Panc1 (cell line): ENCODE measurements around the gene SNX13. TPM values are rescaled to one million over a fixed set of nuclear protein-coding genes. Genes with fewer than 3 reads are reported as not detected.

Source experiments
- ATAC-seq: fragments of 200-7000 bp; cut with Tn5 transposase; 2 replicates; pipeline ENCODE4 v1.9.1; 2020; ENCODE audit warnings: mild to moderate bottlenecking, moderate library complexity
- BruUV-seq: library from RNA; stranded (reverse); fragments of 400-500 nt; replicated peaks from 2 replicates; lab custom pipeline; 2021; lab: Mats Ljungman, UMichigan
- CTCF ChIA-PET: fragments of 300-600 bp; sonication (Branson Sonifier 250); formaldehyde crosslinking; loops from one replicate; lab custom pipeline; 2022; ENCODE audit warnings: antibody characterized with exemption; lab: Charles Lee
- POLR2A ChIA-PET: fragments of 300-600 bp; sonication (Branson Sonifier 250); formaldehyde crosslinking; loops from one replicate; lab custom pipeline; 2022; ENCODE audit warnings: antibody characterized with exemption; lab: Charles Lee
- DNase-seq: peaks from one replicate; pipeline ENCODE4 v3.0.0-alpha.2; 2010; ENCODE audit warnings: low read depth, low spot score
- H3K27ac ChIP-seq: 2 replicates; pipeline ENCODE4 v1.5.1; 2011; ENCODE audit warnings: mild to moderate bottlenecking, low read length, inconsistent platforms
- H3K27me3 ChIP-seq: fragments of 200-500 bp; sonication (Bioruptor generic); 2 replicates; pipeline ENCODE4 v1.6.0; 2014; ENCODE audit warnings: low read length, inconsistent platforms; ENCODE audit not compliant: control insufficient read depth, insufficient read depth
- H3K36me3 ChIP-seq: fragments of 200-500 bp; sonication (Bioruptor generic); 2 replicates; pipeline ENCODE4 v1.5.1; 2014; ENCODE audit warnings: inconsistent platforms, mild to moderate bottlenecking, low read length, moderate library complexity; ENCODE audit not compliant: control insufficient read depth, insufficient read depth
- H3K4me1 ChIP-seq: 2 replicates; pipeline ENCODE4 v1.5.1; 2011; ENCODE audit warnings: inconsistent platforms, mild to moderate bottlenecking, low read length, moderate library complexity; ENCODE audit not compliant: control insufficient read depth, insufficient read depth
- H3K4me3 ChIP-seq, 2 experiments: 2 replicates each; pipeline ENCODE4 v1.5.1; 2011 to 2012; ENCODE audit warnings: low read depth in 2 of 2, low read length in 2 of 2, mild to moderate bottlenecking in 2 of 2, inconsistent platforms in 1 of 2, moderate library complexity in 1 of 2
- H3K9me3 ChIP-seq: fragments of 200-500 bp; sonication (Bioruptor generic); 2 replicates; pipeline ENCODE4 v1.5.1; 2014; ENCODE audit warnings: low read depth, mild to moderate bottlenecking, inconsistent platforms, low read length, moderate library complexity; ENCODE audit not compliant: control insufficient read depth, insufficient read depth
- CTCF ChIP-seq: fragments of 450-650 bp; IDR thresholded peaks from 2 replicates; pipeline ENCODE4 v1.5.1; 2017; ENCODE audit warnings: mild to moderate bottlenecking
- POLR2AphosphoS5 ChIP-seq: IDR thresholded peaks from 2 replicates; pipeline ENCODE4 v1.6.1; 2012; ENCODE audit warnings: mild to moderate bottlenecking, low read depth, low read length, moderate library complexity
- SIN3A ChIP-seq: IDR thresholded peaks from 2 replicates; pipeline ENCODE4 v1.6.1; 2012; ENCODE audit warnings: low read depth, mild to moderate bottlenecking, low read length, moderate library complexity, borderline replicate concordance; ENCODE audit not compliant: insufficient read depth
- TCF7L2 ChIP-seq: IDR thresholded peaks from 2 replicates; pipeline ENCODE4 v1.6.1; 2011; ENCODE audit warnings: mild to moderate bottlenecking, low read depth, low read length, inconsistent platforms
- in situ Hi-C: cut with HindIII; loops from 2 replicates; pipeline ENCODE4 v1.10.0; 2016; ENCODE audit warnings: low sequenced_read_pairs, low pct_unique_long_range_greater_than_20kb
- intact Hi-C: fragments of 100-400 bp; cut with micrococcal nuclease; formaldehyde crosslinking; loops from one replicate; pipeline ENCODE4 v1.10.0; 2022; ENCODE audit not compliant: unreplicated experiment
- total RNA-seq: library from RNA; stranded (reverse); gene quantifications from one replicate; pipeline ENCODE4 v1.2.1, GENCODE V29; 2021; ENCODE audit not compliant: unreplicated experiment
- TF ChIP-seq, protein P1 (sequence below), 2 experiments: IDR thresholded peaks; 2 replicates each; pipeline ENCODE4 v1.6.1; 2011 to 2012; ENCODE audit warnings: low read depth in 2 of 2, control low read depth in 1 of 2, low read length in 1 of 2, mild to moderate bottlenecking in 1 of 2, moderate library complexity in 1 of 2; ENCODE audit not compliant: insufficient read depth in 1 of 2

The SNX13 gene
- total RNA-seq, 1 experiment from 2014 or later = 53.3 TPM

GRCh38 chr7:17852361-17852760 lies 87.9 kb downstream of the SNX13 start:
- ATAC-seq = no peak
- H3K4me1 ChIP-seq = no peaks in the 10 kb centered on the region
- H3K27me3 ChIP-seq = no peaks in the 10 kb centered on the region
- no peak overlapping the region for H3K4me3 ChIP-seq
- intact Hi-C loops = no loop called here
- DNase-seq = no peak
- no peak overlapping the region for H3K27ac ChIP-seq
- H3K9me3 ChIP-seq = no peaks in the 10 kb centered on the region
- ChIA-PET CTCF (no interaction called here), POLR2A (no interaction called here)
- BruUV-seq = no TSS peak
- in situ Hi-C loops = no loop called here
- H3K36me3 ChIP-seq = no peaks in the 10 kb centered on the region
- TF ChIP-seq SIN3A (no peak), TCF7L2 (no peak), CTCF (no peak), POLR2AphosphoS5 (no peak)
- TF ChIP-seq, protein P1, sequence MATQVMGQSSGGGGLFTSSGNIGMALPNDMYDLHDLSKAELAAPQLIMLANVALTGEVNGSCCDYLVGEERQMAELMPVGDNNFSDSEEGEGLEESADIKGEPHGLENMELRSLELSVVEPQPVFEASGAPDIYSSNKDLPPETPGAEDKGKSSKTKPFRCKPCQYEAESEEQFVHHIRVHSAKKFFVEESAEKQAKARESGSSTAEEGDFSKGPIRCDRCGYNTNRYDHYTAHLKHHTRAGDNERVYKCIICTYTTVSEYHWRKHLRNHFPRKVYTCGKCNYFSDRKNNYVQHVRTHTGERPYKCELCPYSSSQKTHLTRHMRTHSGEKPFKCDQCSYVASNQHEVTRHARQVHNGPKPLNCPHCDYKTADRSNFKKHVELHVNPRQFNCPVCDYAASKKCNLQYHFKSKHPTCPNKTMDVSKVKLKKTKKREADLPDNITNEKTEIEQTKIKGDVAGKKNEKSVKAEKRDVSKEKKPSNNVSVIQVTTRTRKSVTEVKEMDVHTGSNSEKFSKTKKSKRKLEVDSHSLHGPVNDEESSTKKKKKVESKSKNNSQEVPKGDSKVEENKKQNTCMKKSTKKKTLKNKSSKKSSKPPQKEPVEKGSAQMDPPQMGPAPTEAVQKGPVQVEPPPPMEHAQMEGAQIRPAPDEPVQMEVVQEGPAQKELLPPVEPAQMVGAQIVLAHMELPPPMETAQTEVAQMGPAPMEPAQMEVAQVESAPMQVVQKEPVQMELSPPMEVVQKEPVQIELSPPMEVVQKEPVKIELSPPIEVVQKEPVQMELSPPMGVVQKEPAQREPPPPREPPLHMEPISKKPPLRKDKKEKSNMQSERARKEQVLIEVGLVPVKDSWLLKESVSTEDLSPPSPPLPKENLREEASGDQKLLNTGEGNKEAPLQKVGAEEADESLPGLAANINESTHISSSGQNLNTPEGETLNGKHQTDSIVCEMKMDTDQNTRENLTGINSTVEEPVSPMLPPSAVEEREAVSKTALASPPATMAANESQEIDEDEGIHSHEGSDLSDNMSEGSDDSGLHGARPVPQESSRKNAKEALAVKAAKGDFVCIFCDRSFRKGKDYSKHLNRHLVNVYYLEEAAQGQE (IDR thresholded peaks at IDR 0.05; ENCODE audit: insufficient read depth in 1 of 2, low read depth in 2 of 2, low read length in 1 of 2) = no peak

DNA sequence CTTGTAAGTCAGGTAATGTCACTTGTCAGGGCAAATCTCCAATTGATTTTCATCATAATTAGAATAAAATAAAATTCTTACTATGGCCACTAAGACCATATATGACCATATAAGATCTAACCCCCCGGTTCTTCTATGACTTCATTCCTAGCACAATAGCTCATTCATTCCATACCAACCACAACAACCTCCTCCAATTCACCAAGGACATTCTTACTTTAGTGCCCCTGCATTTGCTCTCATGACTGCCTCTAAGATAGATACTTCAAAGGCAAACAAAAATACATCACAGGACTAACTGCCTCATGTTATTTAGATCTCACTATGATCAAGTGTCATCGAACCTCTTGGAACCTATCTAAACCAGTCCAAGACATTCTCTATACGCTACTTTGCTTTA lies 90.8 kb downstream of the SNX13 start:
- ChIA-PET POLR2A (no interaction called here), CTCF (no interaction called here)
- Histone ChIP-seq H3K27ac (no peak overlapping the region), H3K27me3 (no peaks in the 10 kb centered on the region), H3K4me1 (0 out of 2 replicates have a peak, but pooled peaks cover 2% of the 10 kb centered on the region), H3K36me3 (no peaks in the 10 kb centered on the region; the same call in 1 of the 2 replicates), H3K4me3 (no peak overlapping the region), H3K9me3 (no peaks in the 10 kb centered on the region)
- in situ Hi-C loops (no loop called here), intact Hi-C loops (no loop called here)
- DNase-seq (no peak), ATAC-seq (no peak)
- TF ChIP-seq, protein P1 (IDR thresholded peaks at IDR 0.05; ENCODE audit: insufficient read depth in 1 of 2, low read depth in 2 of 2, low read length in 1 of 2) = no peak
- TF ChIP-seq SIN3A = no peak
- no peak for TF ChIP-seq POLR2AphosphoS5
- no peak for TF ChIP-seq CTCF
- no peak for TF ChIP-seq TCF7L2
- no TSS peak for BruUV-seq
